ENCODE data around the gene SPAG7. TPM values are rescaled to one million over a fixed set of nuclear protein-coding genes. Genes with fewer than 3 reads are reported as not detected.

SPAG7 gene
- total RNA-seq, 1 experiment from 2014 or later, result 97.3 TPM

- no peak for TF ChIP-seq PRDM15 (CRISPR knock-in tag; IDR thresholded peaks at IDR 0.05)
- TF ChIP-seq NFE2L1 (CRISPR knock-in tag; IDR thresholded peaks at IDR 0.05), result no peak
- TF ChIP-seq ZNF317 (CRISPR knock-in tag; IDR thresholded peaks at IDR 0.05; ENCODE audit: borderline replicate concordance, low read depth), result no peak
- TF ChIP-seq FOXJ3 (CRISPR knock-in tag; IDR thresholded peaks at IDR 0.05; ENCODE audit: borderline replicate concordance), result no peak
- no peak for TF ChIP-seq ESRRA (CRISPR knock-in tag; IDR thresholded peaks at IDR 0.05; ENCODE audit: borderline replicate concordance)
- TF ChIP-seq FOXK1 (CRISPR knock-in tag; IDR thresholded peaks at IDR 0.05), result no peak
- no peak for TF ChIP-seq MXD4 (CRISPR knock-in tag; IDR thresholded peaks at IDR 0.05; ENCODE audit: borderline replicate concordance)
Measured at GRCh38 chr17:4978726-4979125, 11.1 kb upstream of the SPAG7 start (continued).

- Mint-ChIP-seq H3K4me3 (no peak overlapping the region), H3K36me3 (peaks cover 5% of the 10 kb centered on the region), H3K9me3 (no peaks in the 10 kb centered on the region), H3K4me1 (peaks cover 17% of the 10 kb centered on the region), H3K27ac (no peak overlapping the region), H3K27me3 (ENCODE audit: low read depth) (peaks cover 77% of the 10 kb centered on the region)
- ChIA-PET CTCF (no interaction called here), POLR2A (no interaction called here)
- TF ChIP-seq PRRX2 (CRISPR knock-in tag; IDR thresholded peaks at IDR 0.05), result no peak
- TF ChIP-seq JUN (CRISPR knock-in tag; IDR thresholded peaks at IDR 0.05), result no peak
- no peak for TF ChIP-seq ARID4B (CRISPR knock-in tag; IDR thresholded peaks at IDR 0.05; ENCODE audit: borderline replicate concordance)
- no peak for TF ChIP-seq ATF1 (CRISPR knock-in tag; IDR thresholded peaks at IDR 0.05)
- no peak for TF ChIP-seq ZNF512 (CRISPR knock-in tag; IDR thresholded peaks at IDR 0.05; ENCODE audit: borderline replicate concordance)
- no peak for TF ChIP-seq ESRRA (CRISPR knock-in tag; IDR thresholded peaks at IDR 0.05; ENCODE audit: borderline replicate concordance)
- no peak for TF ChIP-seq ZNF317 (CRISPR knock-in tag; IDR thresholded peaks at IDR 0.05; ENCODE audit: borderline replicate concordance, low read depth)
- TF ChIP-seq CREM (CRISPR knock-in tag; IDR thresholded peaks at IDR 0.05), result no peak
- TF ChIP-seq CDX4 (CRISPR knock-in tag; IDR thresholded peaks at IDR 0.05; ENCODE audit: borderline replicate concordance), result no peak
- ATAC-seq (no peak), DNase-seq (ENCODE audit: low spot score) (no peak)
Measured at GRCh38 chr17:4974115-4974670, 6.6 kb upstream of the SPAG7 start.
